Measurements from ENCODE around the gene SCRN1. TPM values are rescaled to one million over a fixed set of nuclear protein-coding genes. Genes with fewer than 3 reads are reported as not detected.

Gene SCRN1
- total RNA-seq (71.2 and 73.5 TPM in 2 replicates), polyA plus RNA-seq (36.7 and 47.1 TPM in 2 replicates)

DNA sequence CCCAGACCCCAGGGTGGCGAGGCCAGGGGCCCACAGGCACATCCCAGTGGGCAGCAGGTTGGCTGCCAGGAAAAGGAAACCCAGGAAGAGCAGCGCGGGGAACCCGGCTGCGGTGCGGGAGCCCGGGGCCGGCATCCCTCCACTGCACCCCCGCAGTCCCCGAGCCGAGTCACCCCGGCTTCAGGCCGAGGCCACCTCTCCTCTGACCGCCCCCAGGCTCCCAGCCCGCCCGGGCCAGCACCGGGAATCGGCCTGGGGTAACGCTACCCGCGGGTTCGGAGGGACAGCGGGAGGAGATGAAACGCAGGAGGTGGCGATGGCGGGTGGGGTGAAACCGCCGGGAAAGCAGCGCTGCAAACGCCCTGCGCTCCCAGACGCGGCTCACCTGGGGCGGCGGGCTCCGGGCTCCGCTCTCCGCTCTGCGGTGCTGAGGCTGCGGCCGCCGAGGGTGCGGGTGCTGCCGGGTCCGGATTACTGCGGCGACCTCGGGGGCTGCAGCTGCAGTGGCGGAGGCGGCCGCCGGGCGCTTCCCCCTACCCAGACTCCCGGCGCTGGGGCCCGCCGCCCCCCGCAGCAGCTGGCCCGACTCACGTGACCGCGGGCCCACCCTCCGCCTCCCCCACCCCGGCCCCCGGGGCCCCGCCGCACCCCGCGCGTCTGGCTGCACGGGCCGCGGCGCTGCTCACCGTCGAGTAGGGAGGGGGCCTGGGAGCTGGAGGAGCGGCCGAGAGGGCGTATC lies at the start of gene SCRN1:
Gene SCRN1, minus strand, starts transcription at position 545 of the 739 bp plus-strand sequence. CDS start 20,734 bp downstream, outside the sequence.
- peak; percentile 84 for DNase-seq (ENCODE audit: low spot score)
- Histone ChIP-seq H3K9me2 (replicated peaks; ENCODE audit: insufficient read depth) (no peaks in the 10 kb centered on the region), H3K9me3 (ENCODE audit: low read depth) (peaks cover 7% of the 10 kb centered on the region), H3K27me3 (no peaks in the 10 kb centered on the region), H3K4me3 (peak within 1 kb of the TSS; percentile 86), H2AFZ (peak within 1 kb of the TSS; percentile 94), H3K4me1 (ENCODE audit: insufficient read depth) (peaks cover 9% of the 10 kb centered on the region), H4K20me1 (ENCODE audit: insufficient read depth, poor library complexity, severe bottlenecking) (no peaks in the 10 kb centered on the region), H3K4me2 (peak within 1 kb of the TSS; percentile 88), H3K36me3 (replicated peaks; ENCODE audit: insufficient read depth, low read depth) (no peaks in the 10 kb centered on the region), H3K27ac (peak within 1 kb of the TSS; percentile 88), H3K79me2 (peaks cover 45% of the 10 kb centered on the region)
- under 1% methylated on average over 42 of the region's 79 CpGs for WGBS (ENCODE audit: low lambda C conversion rate, missing lambda C conversion rate)
- no peak for TF ChIP-seq CTCF (IDR thresholded peaks at IDR 0.05; ENCODE audit: poor library complexity)
- no peak for TF ChIP-seq EZH2phosphoT487 (IDR thresholded peaks at IDR 0.05; ENCODE audit: low read depth, severe bottlenecking, unreplicated experiment)
- no peak for TF ChIP-seq EZH2 (IDR thresholded peaks at IDR 0.05; ENCODE audit: borderline replicate concordance)

DNA sequence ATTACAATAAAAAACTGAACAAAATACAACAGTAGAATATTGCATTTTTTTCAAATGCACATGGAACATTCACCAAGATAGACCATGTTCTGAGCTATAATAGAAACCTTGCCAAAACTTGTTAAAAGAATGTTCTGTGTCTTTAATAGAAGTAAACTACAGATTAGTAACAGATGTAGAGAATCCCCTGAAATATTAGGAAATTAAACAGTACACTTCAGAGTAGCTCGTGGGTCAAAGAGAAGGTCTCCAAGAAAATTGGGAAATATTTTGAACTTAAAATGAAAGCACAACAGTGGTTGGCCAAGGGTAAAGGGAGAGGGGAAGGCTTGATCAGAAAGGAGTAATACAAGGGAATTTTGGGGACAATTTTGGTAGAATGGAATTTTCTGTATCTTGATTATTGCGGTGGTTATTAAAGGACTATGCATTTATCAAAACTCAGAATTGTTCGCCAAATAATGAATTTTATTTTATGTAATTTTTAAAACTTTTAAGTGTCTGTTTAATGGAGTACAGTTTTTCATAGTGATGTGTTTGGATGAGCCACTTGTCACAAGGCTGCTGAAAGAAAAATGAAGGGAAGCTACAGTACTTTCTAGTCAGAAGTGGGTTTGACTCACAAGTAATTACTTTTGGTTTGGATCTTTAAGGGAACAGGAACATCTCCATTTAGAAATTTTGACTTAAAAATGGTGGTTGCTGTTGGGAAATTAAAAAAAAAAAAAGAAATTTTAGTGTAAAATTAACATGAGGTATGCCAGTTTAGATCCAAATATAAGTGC lies 48.8 kb upstream of the SCRN1 start:
- Histone ChIP-seq H3K9me2 (replicated peaks; ENCODE audit: insufficient read depth) (no peaks in the 10 kb centered on the region), H3K4me2 (peak overlapping the region; percentile 14), H3K4me1 (ENCODE audit: insufficient read depth) (peaks cover 6% of the 10 kb centered on the region), H3K27me3 (no peaks in the 10 kb centered on the region), H3K27ac (no peak overlapping the region), H2AFZ (no peak overlapping the region), H3K9me3 (ENCODE audit: low read depth) (no peaks in the 10 kb centered on the region), H4K20me1 (ENCODE audit: insufficient read depth, poor library complexity, severe bottlenecking) (no peaks in the 10 kb centered on the region), H3K36me3 (replicated peaks; ENCODE audit: insufficient read depth, low read depth) (no peaks in the 10 kb centered on the region), H3K4me3 (no peak overlapping the region), H3K79me2 (peaks cover 82% of the 10 kb centered on the region)
- DNase-seq (ENCODE audit: low spot score) = no peak
- TF ChIP-seq EZH2 (IDR thresholded peaks at IDR 0.05; ENCODE audit: borderline replicate concordance) = no peak
- no peak for TF ChIP-seq CTCF (IDR thresholded peaks at IDR 0.05; ENCODE audit: poor library complexity)
- no peak for TF ChIP-seq EZH2phosphoT487 (IDR thresholded peaks at IDR 0.05; ENCODE audit: low read depth, severe bottlenecking, unreplicated experiment)
- 84% methylated on average over 3 of the region's 3 CpGs for WGBS (ENCODE audit: low lambda C conversion rate, missing lambda C conversion rate)

- peaks cover 12% of the 10 kb centered on the region for H4K20me1 ChIP-seq (ENCODE audit: insufficient read depth, poor library complexity, severe bottlenecking)
- peaks cover 87% of the 10 kb centered on the region for H3K79me2 ChIP-seq
- no peak for TF ChIP-seq CTCF (IDR thresholded peaks at IDR 0.05; ENCODE audit: poor library complexity)
- TF ChIP-seq EZH2phosphoT487 (IDR thresholded peaks at IDR 0.05; ENCODE audit: low read depth, severe bottlenecking, unreplicated experiment) = no peak
- TF ChIP-seq EZH2 (IDR thresholded peaks at IDR 0.05; ENCODE audit: borderline replicate concordance) = no peak
- H3K4me3 ChIP-seq = no peak overlapping the region
- H3K4me2 ChIP-seq = no peak overlapping the region
- H3K27me3 ChIP-seq = no peaks in the 10 kb centered on the region
- DNase-seq (ENCODE audit: low spot score) = no peak
- WGBS (ENCODE audit: low lambda C conversion rate, missing lambda C conversion rate) = 88% methylated on average over 2 of the region's 2 CpGs
- H3K9me2 ChIP-seq (replicated peaks; ENCODE audit: insufficient read depth) = no peaks in the 10 kb centered on the region
- no peak overlapping the region for H3K27ac ChIP-seq
- no peak overlapping the region for H2AFZ ChIP-seq
- peaks cover 16% of the 10 kb centered on the region for H3K4me1 ChIP-seq (ENCODE audit: insufficient read depth)
- H3K36me3 ChIP-seq (replicated peaks; ENCODE audit: insufficient read depth, low read depth) = no peaks in the 10 kb centered on the region
- H3K9me3 ChIP-seq (ENCODE audit: low read depth) = no peaks in the 10 kb centered on the region
These were observed 46.6 kb upstream of the SCRN1 start for GRCh38 chr7:30036220-30036619.

Data from hepatocyte (in vitro differentiated cells).